ENCODE data around the gene ARHGEF11.

DNA sequence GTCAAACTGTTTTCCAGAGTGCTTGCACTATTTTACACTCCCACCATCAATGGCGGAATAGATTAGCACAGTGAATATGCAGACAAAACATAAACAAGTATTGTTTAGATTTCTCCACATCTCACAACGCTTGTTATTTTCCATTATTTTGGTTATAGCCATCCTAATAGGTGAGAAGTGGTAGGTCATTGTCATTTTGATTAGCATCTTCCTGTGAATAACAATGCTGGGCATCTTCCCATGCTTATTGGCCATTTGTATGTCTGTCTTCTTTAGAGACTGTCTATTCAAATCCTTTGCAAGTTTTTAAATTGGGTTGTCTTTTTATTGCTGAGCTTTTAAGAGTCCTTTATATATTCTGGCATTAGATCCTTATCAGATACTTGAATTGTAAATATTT is 70.5 kb downstream of the ARHGEF11 start:
- TF ChIP-seq RAD21 (IDR thresholded peaks at IDR 0.05): no peak
- TF ChIP-seq, protein P1, sequence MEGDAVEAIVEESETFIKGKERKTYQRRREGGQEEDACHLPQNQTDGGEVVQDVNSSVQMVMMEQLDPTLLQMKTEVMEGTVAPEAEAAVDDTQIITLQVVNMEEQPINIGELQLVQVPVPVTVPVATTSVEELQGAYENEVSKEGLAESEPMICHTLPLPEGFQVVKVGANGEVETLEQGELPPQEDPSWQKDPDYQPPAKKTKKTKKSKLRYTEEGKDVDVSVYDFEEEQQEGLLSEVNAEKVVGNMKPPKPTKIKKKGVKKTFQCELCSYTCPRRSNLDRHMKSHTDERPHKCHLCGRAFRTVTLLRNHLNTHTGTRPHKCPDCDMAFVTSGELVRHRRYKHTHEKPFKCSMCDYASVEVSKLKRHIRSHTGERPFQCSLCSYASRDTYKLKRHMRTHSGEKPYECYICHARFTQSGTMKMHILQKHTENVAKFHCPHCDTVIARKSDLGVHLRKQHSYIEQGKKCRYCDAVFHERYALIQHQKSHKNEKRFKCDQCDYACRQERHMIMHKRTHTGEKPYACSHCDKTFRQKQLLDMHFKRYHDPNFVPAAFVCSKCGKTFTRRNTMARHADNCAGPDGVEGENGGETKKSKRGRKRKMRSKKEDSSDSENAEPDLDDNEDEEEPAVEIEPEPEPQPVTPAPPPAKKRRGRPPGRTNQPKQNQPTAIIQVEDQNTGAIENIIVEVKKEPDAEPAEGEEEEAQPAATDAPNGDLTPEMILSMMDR (IDR thresholded peaks at IDR 0.05; ENCODE audit: low read depth, low read length, missing input control): no peak
- TF ChIP-seq HNF4A (conservative IDR thresholded peaks at IDR 0.05): no peak
- TF ChIP-seq, protein P2, sequence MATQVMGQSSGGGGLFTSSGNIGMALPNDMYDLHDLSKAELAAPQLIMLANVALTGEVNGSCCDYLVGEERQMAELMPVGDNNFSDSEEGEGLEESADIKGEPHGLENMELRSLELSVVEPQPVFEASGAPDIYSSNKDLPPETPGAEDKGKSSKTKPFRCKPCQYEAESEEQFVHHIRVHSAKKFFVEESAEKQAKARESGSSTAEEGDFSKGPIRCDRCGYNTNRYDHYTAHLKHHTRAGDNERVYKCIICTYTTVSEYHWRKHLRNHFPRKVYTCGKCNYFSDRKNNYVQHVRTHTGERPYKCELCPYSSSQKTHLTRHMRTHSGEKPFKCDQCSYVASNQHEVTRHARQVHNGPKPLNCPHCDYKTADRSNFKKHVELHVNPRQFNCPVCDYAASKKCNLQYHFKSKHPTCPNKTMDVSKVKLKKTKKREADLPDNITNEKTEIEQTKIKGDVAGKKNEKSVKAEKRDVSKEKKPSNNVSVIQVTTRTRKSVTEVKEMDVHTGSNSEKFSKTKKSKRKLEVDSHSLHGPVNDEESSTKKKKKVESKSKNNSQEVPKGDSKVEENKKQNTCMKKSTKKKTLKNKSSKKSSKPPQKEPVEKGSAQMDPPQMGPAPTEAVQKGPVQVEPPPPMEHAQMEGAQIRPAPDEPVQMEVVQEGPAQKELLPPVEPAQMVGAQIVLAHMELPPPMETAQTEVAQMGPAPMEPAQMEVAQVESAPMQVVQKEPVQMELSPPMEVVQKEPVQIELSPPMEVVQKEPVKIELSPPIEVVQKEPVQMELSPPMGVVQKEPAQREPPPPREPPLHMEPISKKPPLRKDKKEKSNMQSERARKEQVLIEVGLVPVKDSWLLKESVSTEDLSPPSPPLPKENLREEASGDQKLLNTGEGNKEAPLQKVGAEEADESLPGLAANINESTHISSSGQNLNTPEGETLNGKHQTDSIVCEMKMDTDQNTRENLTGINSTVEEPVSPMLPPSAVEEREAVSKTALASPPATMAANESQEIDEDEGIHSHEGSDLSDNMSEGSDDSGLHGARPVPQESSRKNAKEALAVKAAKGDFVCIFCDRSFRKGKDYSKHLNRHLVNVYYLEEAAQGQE (IDR thresholded peaks at IDR 0.05): no peak
- no peak for TF ChIP-seq NR2F2 (IDR thresholded peaks at IDR 0.05)
- TF ChIP-seq, protein P3, sequence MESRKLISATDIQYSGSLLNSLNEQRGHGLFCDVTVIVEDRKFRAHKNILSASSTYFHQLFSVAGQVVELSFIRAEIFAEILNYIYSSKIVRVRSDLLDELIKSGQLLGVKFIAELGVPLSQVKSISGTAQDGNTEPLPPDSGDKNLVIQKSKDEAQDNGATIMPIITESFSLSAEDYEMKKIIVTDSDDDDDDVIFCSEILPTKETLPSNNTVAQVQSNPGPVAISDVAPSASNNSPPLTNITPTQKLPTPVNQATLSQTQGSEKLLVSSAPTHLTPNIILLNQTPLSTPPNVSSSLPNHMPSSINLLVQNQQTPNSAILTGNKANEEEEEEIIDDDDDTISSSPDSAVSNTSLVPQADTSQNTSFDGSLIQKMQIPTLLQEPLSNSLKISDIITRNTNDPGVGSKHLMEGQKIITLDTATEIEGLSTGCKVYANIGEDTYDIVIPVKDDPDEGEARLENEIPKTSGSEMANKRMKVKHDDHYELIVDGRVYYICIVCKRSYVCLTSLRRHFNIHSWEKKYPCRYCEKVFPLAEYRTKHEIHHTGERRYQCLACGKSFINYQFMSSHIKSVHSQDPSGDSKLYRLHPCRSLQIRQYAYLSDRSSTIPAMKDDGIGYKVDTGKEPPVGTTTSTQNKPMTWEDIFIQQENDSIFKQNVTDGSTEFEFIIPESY (IDR thresholded peaks at IDR 0.05): no peak
- TF ChIP-seq FOXA1 (IDR thresholded peaks at IDR 0.05): no peak
- TF ChIP-seq FOXA2 (IDR thresholded peaks at IDR 0.05): no peak
- TF ChIP-seq SP1 (IDR thresholded peaks at IDR 0.05): no peak
- no peak for TF ChIP-seq TAF1 (conservative IDR thresholded peaks at IDR 0.05)
- TF ChIP-seq, protein P4, sequence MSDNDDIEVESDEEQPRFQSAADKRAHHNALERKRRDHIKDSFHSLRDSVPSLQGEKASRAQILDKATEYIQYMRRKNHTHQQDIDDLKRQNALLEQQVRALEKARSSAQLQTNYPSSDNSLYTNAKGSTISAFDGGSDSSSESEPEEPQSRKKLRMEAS (IDR thresholded peaks at IDR 0.05): no peak
- TF ChIP-seq, protein P5, sequence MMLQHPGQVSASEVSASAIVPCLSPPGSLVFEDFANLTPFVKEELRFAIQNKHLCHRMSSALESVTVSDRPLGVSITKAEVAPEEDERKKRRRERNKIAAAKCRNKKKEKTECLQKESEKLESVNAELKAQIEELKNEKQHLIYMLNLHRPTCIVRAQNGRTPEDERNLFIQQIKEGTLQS (IDR thresholded peaks at IDR 0.05): no peak
- TF ChIP-seq GABPA (IDR thresholded peaks at IDR 0.05 in 1 of 2, conservative IDR thresholded peaks at IDR 0.05 in 1 of 2): no peak
- no peak for TF ChIP-seq YY1 (IDR thresholded peaks at IDR 0.05)
